ENCODE results near the gene MESD.

- no peak for TF ChIP-seq CTCF (conservative IDR thresholded peaks at IDR 0.05; ENCODE audit: low read depth, low read length)
- TF ChIP-seq EZH2phosphoT487 (IDR thresholded peaks at IDR 0.05; ENCODE audit: borderline replicate concordance, low read length) = no peak
- TF ChIP-seq EZH2 (IDR thresholded peaks at IDR 0.05; ENCODE audit: low read length, unreplicated experiment) = no peak
These were observed 49.3 kb downstream of the MESD start for GRCh38 chr15:80940331-80940730.

Measured in PC-3 (cell line).